MCF 10A (cell line): ENCODE data around the gene MBD3L2. TPM values are rescaled to one million over a fixed set of nuclear protein-coding genes. Genes with fewer than 3 reads are reported as not detected.
"Not testable (repeated sequence)": the region's sequence is repeated elsewhere in the genome, so short reads cannot be mapped to it uniquely, and the experiment has no call there.

Experiments used
- BruUV-seq: library from RNA; stranded (reverse); fragments of 400-500 nt; replicated peaks from 2 replicates; lab custom pipeline; 2021; lab: Mats Ljungman, UMichigan
- CTCF ChIA-PET: fragments of 300-600 bp; sonication (Branson Sonifier 250); formaldehyde crosslinking; extraction: SDS; loops from one replicate; lab custom pipeline; 2021; ENCODE audit warnings: antibody characterized with exemption, inconsistent platforms; lab: Yijun Ruan, JAX
- POLR2A ChIA-PET: fragments of 300-600, 350-650 bp; sonication (Branson Sonifier 250); formaldehyde crosslinking; extraction: SDS; loops from one replicate; lab custom pipeline; 2020; ENCODE audit warnings: antibody characterized with exemption, inconsistent platforms; lab: Yijun Ruan, JAX
- DNase-seq: peaks from one replicate; pipeline ENCODE4 v3.0.0-alpha.2; 2018; ENCODE audit not compliant: unreplicated experiment
- H3K27ac Mint-ChIP-seq: one replicate; pipeline ENCODE4 v1.8.0; 2022; ENCODE audit warnings: mild to moderate bottlenecking, low read depth, mixed read lengths; ENCODE audit not compliant: unreplicated experiment
- H3K27me3 Mint-ChIP-seq: one replicate; pipeline ENCODE4 v1.8.0; 2022; ENCODE audit warnings: mixed read lengths; ENCODE audit not compliant: insufficient read depth, unreplicated experiment
- H3K36me3 Mint-ChIP-seq: one replicate; pipeline ENCODE4 v1.8.0; 2022; ENCODE audit warnings: mild to moderate bottlenecking, moderate library complexity, mixed read lengths; ENCODE audit not compliant: insufficient read depth, unreplicated experiment
- H3K4me1 Mint-ChIP-seq: one replicate; pipeline ENCODE4 v1.8.0; 2022; ENCODE audit warnings: mixed read lengths; ENCODE audit not compliant: insufficient read depth, unreplicated experiment
- H3K4me3 Mint-ChIP-seq: one replicate; pipeline ENCODE4 v1.8.0; 2022; ENCODE audit warnings: mild to moderate bottlenecking, moderate library complexity, mixed read lengths; ENCODE audit not compliant: unreplicated experiment
- H3K9me3 Mint-ChIP-seq: one replicate; pipeline ENCODE4 v1.8.0; 2022; ENCODE audit warnings: mixed read lengths; ENCODE audit not compliant: unreplicated experiment
- intact Hi-C: fragments of 100-400 bp; cut with micrococcal nuclease; formaldehyde crosslinking; loops from 2 replicates; pipeline ENCODE4 v1.14.1; 2022
- total RNA-seq: library from RNA; stranded (reverse); gene quantifications from 2 replicates; pipeline ENCODE4 v1.2.3, GENCODE V29; 2022
- TF ChIP-seq, protein P1 (sequence below): fragments of 200-600 bp; IDR thresholded peaks from one replicate; pipeline ENCODE4 v1.8.0; 2022; ENCODE audit warnings: antibody characterized with exemption, mild to moderate bottlenecking; ENCODE audit not compliant: unreplicated experiment

Gene MBD3L2
- total RNA-seq, 1 experiment from 2014 or later, result not detected

GRCh38 chr19:7063764-7064418 is 14.8 kb downstream of the MBD3L2 start:
- H3K27me3 Mint-ChIP-seq, result no peaks in the 10 kb centered on the region
- ChIA-PET CTCF (no interaction called here), POLR2A (interaction anchor here (1.0 kb wide), 1 partner anchor 806 kb away, joined by 4 read pairs; no protein-coding TSS in a partner anchor)
- H3K36me3 Mint-ChIP-seq, result peaks cover under 1% of the 10 kb centered on the region
- no TSS peak for BruUV-seq
- H3K4me3 Mint-ChIP-seq, result no peak overlapping the region
- no peak overlapping the region for H3K27ac Mint-ChIP-seq
- H3K4me1 Mint-ChIP-seq, result peaks cover 2% of the 10 kb centered on the region
- H3K9me3 Mint-ChIP-seq, result no peaks in the 10 kb centered on the region
- TF ChIP-seq, protein P1, sequence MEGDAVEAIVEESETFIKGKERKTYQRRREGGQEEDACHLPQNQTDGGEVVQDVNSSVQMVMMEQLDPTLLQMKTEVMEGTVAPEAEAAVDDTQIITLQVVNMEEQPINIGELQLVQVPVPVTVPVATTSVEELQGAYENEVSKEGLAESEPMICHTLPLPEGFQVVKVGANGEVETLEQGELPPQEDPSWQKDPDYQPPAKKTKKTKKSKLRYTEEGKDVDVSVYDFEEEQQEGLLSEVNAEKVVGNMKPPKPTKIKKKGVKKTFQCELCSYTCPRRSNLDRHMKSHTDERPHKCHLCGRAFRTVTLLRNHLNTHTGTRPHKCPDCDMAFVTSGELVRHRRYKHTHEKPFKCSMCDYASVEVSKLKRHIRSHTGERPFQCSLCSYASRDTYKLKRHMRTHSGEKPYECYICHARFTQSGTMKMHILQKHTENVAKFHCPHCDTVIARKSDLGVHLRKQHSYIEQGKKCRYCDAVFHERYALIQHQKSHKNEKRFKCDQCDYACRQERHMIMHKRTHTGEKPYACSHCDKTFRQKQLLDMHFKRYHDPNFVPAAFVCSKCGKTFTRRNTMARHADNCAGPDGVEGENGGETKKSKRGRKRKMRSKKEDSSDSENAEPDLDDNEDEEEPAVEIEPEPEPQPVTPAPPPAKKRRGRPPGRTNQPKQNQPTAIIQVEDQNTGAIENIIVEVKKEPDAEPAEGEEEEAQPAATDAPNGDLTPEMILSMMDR, result no peak
- intact Hi-C loops, result no loop called here
- no peak for DNase-seq

- H3K9me3 Mint-ChIP-seq, intact Hi-C loops, POLR2A ChIA-PET, BruUV-seq, H3K4me3 Mint-ChIP-seq, H3K27me3 Mint-ChIP-seq, H3K4me1 Mint-ChIP-seq, DNase-seq, CTCF ChIA-PET, H3K27ac Mint-ChIP-seq: not testable (repeated sequence)
- H3K36me3 Mint-ChIP-seq, result peaks cover 32% of the 10 kb centered on the region
Measured at GRCh38 chr19:7067122-7067521, 18.0 kb downstream of the MBD3L2 start.

DNA sequence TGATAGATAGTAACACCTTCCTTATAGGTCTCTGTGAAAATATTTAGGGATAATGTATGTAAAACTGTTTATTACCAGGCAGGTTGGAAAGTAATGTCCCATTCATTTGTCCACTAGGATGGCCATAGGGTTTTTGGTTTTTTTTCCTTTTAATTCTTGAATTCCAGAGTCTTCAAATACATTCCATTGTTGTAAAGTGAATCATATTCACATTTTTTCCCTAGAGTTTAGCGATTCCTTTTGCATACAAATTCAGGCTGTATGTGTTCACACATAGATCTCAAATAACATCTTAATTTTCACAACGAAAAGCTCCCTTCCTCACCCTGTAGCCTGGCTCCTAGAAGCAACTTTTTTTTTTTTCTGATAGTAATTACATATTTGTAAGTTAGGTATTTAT is 18.6 kb downstream of the MBD3L2 start:
- H3K4me1 Mint-ChIP-seq, result peaks cover 10% of the 10 kb centered on the region
- no TSS peak for BruUV-seq

DNA sequence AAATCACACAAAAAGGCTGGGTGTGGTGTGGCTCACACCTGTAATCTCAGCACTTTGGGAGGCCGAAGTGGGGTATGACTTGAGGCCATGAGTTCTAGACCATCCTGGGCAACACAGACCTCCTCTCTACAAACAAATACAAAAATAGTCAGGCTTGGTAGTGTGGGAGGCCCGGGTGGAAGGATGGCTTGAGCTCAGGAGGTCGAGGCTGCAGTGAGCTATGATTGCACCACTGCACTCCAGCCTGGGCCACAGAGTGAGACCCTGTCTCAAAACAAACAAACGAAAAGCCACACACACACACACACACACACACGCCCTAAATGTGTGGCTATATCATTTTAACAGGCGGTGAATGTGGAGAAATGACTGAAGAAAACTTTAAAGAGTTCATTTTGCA is 19.5 kb downstream of the MBD3L2 start:
- BruUV-seq, result no TSS peak
- H3K9me3 Mint-ChIP-seq, result no peaks in the 10 kb centered on the region
- H3K4me3 Mint-ChIP-seq, result peak overlapping the region; percentile 85
- H3K27me3 Mint-ChIP-seq, result no peaks in the 10 kb centered on the region
- H3K4me1 Mint-ChIP-seq, result peaks cover 10% of the 10 kb centered on the region
- ChIA-PET CTCF (interaction anchor here (0.5 to 0.8 kb wide), 2 partner anchors 141 to 1022 kb away, joined by 3 to 6 read pairs; no protein-coding TSS in a partner anchor), POLR2A (interaction anchor here (0.5 to 2.8 kb wide), 13 partner anchors 12 to 1321 kb away, joined by 3 to 13 read pairs (median 3); partner anchors contain the start of gene INSR)
- H3K27ac Mint-ChIP-seq, result peak overlapping the region; percentile 90
- peaks cover 47% of the 10 kb centered on the region for H3K36me3 Mint-ChIP-seq
- DNase-seq, result no peak
- intact Hi-C loops, result no loop called here
- TF ChIP-seq, protein P1, result no peak

More for the DNA sequence above, 18.6 kb downstream of the MBD3L2 start:
- Mint-ChIP-seq H3K27ac (no peak overlapping the region), H3K27me3 (no peaks in the 10 kb centered on the region), H3K36me3 (peaks cover 38% of the 10 kb centered on the region), H3K4me3 (no peak overlapping the region), H3K9me3 (no peaks in the 10 kb centered on the region)
- TF ChIP-seq, protein P1, result no peak
- no peak for DNase-seq
- CTCF ChIA-PET, result no interaction called here
- POLR2A ChIA-PET, result no interaction called here
- intact Hi-C loops, result no loop called here
